ENCODE data around the gene IFFO2.

GRCh38 chr1:18919956-18920355 lies 36.5 kb downstream of the IFFO2 start:
- no peak for TF ChIP-seq CTCF (IDR thresholded peaks at IDR 0.05)
- TF ChIP-seq EZH2 (IDR thresholded peaks at IDR 0.05; ENCODE audit: borderline replicate concordance, insufficient read depth, low read depth, low read length, poor library complexity, severe bottlenecking) = no peak
